Stimulated activated CD4-positive, alpha-beta T cell treated with anti-CD3 and anti-CD28 coated beads, Interleukin-15, amount 100 ng/mL, for 1 hour (primary cell): ENCODE results near the gene SPATS1.
"Not testable (repeated sequence)": the region's sequence is repeated elsewhere in the genome, so short reads cannot be mapped to it uniquely, and the experiment has no call there.

ENCODE experiments used
- DNase-seq, 2 donors: peaks; one replicate each; pipeline ENCODE4 v3.0.0-alpha.2; 2020; ENCODE audit warnings: low read depth in 1 of 2, low spot score in 1 of 2

SPATS1 gene

GRCh38 chr6:44341095-44341890 lies 1.2 kb upstream of the SPATS1 start:
- no peak for DNase-seq

GRCh38 chr6:44342052-44342451 lies 398 bp upstream of the SPATS1 start:
- DNase-seq, result no peak

GRCh38 chr6:44346818-44347217 lies 4.4 kb downstream of the SPATS1 start:
- DNase-seq, result not testable (repeated sequence)

GRCh38 chr6:44349904-44350649 lies 7.6 kb downstream of the SPATS1 start:
- DNase-seq, result no peak

- not testable (repeated sequence) for DNase-seq
Measured at GRCh38 chr6:44350650-44350994, 8.2 kb downstream of the SPATS1 start.

GRCh38 chr6:44352259-44352658 lies 9.8 kb downstream of the SPATS1 start:
- no peak for DNase-seq

GRCh38 chr6:44353336-44353735 lies 10.9 kb downstream of the SPATS1 start:
- DNase-seq, result no peak

GRCh38 chr6:44355640-44356039 lies 13.2 kb downstream of the SPATS1 start:
- no peak for DNase-seq

- DNase-seq, result no peak
Measured at GRCh38 chr6:44356487-44356886, 14.0 kb downstream of the SPATS1 start.

GRCh38 chr6:44359973-44360372 lies 17.5 kb downstream of the SPATS1 start:
- DNase-seq, result no peak

- DNase-seq, result no peak
Measured at GRCh38 chr6:44361947-44362346, 19.5 kb downstream of the SPATS1 start.

GRCh38 chr6:44363377-44363926 lies 21.0 kb downstream of the SPATS1 start:
- no peak for DNase-seq

GRCh38 chr6:44366781-44367180 lies 24.3 kb downstream of the SPATS1 start:
- no peak for DNase-seq

GRCh38 chr6:44367681-44368080 lies 25.2 kb downstream of the SPATS1 start:
- DNase-seq, result no peak

GRCh38 chr6:44373051-44373450 lies 30.6 kb downstream of the SPATS1 start:
- no peak for DNase-seq

GRCh38 chr6:44373787-44374186 lies 31.3 kb downstream of the SPATS1 start:
- DNase-seq, result no peak

- DNase-seq, result no peak
Measured at GRCh38 chr6:44375071-44375470, 32.6 kb downstream of the SPATS1 start.

- no peak for DNase-seq
Measured at GRCh38 chr6:44377484-44377883, 35.0 kb downstream of the SPATS1 start.

GRCh38 chr6:44377971-44378370 lies 35.5 kb downstream of the SPATS1 start:
- no peak for DNase-seq

GRCh38 chr6:44381739-44382138 lies 39.3 kb downstream of the SPATS1 start:
- no peak for DNase-seq

GRCh38 chr6:44386364-44386928 lies 44.0 kb downstream of the SPATS1 start:
- no peak for DNase-seq

- no peak for DNase-seq
Measured at GRCh38 chr6:44386929-44387345, 44.5 kb downstream of the SPATS1 start.
